ENCODE measurements around the gene ITGAE. TPM values are rescaled to one million over a fixed set of nuclear protein-coding genes. Genes with fewer than 3 reads are reported as not detected.

The ITGAE gene
- total RNA-seq, 1 donor from 2014 or later = 21.2 TPM

GRCh38 chr17:3817851-3818605 lies 17.0 kb upstream of the ITGAE start:
- DNase-seq (ENCODE audit: low spot score) = no peak

DNA sequence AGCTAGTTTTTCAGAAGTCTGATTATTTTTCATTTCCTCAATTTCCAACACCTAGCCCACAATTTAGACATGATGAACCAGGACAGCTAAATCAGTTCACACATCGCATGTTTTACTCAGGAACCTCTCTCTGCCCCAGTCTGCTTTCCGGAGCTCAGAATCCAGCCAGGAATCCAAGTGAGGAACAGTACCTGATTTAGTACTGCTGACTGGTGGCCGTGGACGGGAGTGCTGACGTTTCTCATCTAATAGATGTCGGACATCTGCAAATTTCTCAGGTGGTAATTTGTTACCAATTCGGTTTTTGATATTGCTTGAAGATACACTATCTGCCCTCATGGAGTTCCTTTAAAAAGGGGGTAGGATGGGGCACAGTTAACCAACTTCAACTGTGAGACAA lies 14.9 kb upstream of the ITGAE start:
- no peak for DNase-seq (ENCODE audit: low spot score)

- DNase-seq (ENCODE audit: low spot score) = no peak
Measured at GRCh38 chr17:3815122-3815521, 14.1 kb upstream of the ITGAE start.

DNA sequence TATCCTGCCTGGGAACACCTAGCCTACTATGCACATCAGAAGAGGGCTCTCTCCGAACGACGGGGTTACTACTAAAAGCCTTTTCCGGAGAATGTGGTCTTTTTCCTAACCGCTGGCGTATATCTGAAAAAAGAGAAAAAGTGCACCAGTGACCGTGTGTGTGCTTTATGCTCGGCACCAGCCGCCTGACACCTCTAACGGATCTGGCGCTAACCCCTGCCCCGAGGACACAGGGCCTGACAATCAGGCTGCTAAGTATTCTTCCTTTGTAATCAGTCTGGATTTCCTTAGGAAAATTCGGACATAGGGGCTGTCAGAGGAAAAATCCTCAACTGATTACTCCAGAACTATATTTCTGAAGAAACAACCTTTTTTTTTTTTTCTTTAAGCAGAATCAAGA lies 13.4 kb upstream of the ITGAE start:
- DNase-seq (ENCODE audit: low spot score) = no peak

DNA sequence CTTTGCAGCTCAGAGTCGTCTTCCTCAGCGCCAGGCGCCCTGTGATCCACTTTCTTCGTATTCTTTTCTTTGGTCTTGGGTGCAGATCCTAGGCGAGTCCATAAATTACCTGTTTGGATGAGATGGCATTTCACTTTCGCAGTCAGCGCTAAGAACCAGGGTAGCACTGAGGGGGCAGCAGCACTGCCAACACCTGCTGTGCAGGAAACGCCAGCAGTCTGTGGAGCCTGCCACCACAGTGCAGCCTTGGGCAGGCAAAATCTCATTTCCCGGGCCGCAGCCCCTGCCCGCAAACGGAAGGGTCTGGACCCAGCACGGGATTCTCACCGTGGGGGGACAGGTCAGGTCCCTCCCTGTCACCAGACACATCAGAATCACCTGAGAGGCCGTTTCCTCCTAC lies 12.2 kb upstream of the ITGAE start:
- no peak for DNase-seq (ENCODE audit: low spot score)

DNA sequence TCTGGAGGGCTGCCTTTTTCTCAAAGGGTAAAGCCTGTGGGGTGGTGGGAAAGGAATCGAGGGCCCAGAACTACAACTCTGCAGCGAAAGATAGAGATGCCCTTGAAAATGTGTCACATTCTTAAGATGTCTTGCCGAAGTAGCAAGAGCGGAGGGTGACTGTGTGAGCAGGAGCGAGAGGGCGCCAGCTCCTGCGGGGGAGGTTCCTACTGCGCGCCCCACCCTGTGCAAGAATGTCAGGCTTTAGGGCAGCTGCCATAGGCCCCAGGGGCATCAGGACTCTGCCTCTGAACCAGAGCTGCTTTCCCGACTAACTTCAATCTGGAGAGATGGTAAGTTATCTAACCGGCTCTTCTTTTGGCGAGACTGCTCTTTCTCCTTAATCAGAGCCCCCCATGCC lies 11.8 kb upstream of the ITGAE start:
- DNase-seq (ENCODE audit: low spot score) = no peak

DNA sequence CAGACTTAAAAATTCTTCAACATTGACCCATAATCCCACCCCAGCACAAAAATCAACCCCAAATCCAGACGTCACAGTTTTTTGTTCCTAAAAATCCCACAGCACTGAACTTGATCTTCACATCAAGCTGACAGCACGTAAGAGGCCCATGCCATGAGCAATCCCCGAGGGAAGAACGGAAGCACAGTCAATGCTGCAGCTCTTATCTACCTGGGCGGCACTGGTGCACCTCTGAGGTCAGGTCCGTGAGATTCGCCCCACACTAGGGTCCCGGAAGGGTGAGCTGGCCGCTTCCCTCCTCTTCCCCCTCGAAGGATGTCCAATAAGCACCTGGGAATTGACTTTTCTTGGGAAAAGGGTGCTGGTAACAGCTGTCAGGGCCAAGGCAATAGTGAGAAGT lies 11.3 kb upstream of the ITGAE start:
- no peak for DNase-seq (ENCODE audit: low spot score)

DNA sequence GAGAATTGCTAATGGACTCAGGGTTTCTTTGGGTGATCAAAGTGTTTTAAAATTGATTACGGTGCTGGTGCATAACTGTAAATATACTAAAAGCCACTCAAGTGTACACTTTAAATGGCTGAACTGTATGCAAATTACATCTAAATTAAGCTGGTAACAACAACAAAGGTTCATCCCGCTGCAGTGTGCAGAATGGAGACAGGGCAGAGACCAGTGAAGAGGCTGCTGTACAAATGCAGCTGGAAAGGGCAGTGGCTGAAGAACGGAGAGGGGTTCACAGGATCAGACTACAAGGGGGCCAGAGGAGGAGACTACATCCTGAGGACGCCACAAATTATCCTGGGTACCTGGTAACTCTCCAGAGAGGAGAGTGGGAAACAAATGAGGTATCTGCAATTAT lies 9.0 kb upstream of the ITGAE start:
- no peak for DNase-seq (ENCODE audit: low spot score)

DNA sequence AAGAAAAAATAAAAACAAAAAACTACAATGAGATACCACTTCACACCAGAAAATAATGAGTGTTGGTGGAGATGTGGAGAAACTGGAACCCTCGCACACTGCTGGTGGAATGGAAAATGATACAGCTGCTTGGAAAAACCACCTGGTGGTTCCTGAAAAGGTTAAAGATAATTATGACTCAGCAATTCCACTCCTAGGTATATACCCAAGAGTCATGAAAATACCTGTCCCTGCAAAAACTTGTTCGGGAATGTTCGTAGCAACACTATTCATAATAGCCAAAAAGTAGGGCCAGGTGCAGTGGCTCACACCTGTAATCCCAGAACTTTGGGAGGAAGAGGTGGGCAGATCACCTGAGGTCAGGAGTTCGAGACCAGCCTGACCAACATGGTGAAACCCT lies 8.1 kb upstream of the ITGAE start:
- DNase-seq (ENCODE audit: low spot score) = no peak

GRCh38 chr17:3808701-3809100 lies 7.7 kb upstream of the ITGAE start:
- no peak for DNase-seq (ENCODE audit: low spot score)

DNA sequence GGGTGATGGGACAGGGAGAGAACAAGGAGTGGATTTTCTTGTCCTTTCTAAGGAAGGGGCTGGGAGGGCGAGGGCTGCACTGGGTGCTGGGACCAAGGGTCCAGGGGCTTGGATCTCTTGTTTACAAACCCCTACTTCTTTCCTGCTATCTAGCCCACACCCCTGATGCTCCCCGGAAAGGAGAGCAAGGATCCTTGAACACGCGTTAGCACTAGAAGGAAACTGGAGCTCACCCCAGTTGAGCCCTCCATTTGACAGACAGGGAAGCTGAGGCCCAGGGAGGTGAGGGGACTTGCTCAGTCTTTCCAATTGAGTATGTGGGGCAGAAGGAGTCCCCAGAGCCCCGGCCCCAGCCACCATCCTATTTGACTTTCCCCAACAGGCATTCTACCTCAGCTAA lies 4.6 kb upstream of the ITGAE start:
- no peak for DNase-seq (ENCODE audit: low spot score)

- no peak for DNase-seq (ENCODE audit: low spot score)
Measured at GRCh38 chr17:3804503-3804931, 3.5 kb upstream of the ITGAE start.

DNA sequence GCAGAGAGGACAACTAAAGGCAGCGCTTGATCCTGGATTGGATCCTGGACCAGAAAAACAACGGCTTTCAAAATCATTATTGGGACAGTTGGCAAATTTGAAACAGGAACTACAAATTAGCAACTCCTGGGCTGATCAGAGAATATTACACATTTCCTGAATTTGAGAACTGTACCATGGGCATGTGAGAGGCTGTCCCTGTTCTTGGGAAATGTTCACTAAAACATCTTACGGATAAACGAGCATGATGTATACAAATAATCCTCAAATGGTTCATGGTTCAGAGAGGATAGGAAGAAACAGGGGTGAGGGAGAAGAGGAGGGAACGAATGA lies 2.3 kb upstream of the ITGAE start:
- no peak for DNase-seq (ENCODE audit: low spot score)

GRCh38 chr17:3802461-3803307 lies 1.7 kb upstream of the ITGAE start:
- DNase-seq (ENCODE audit: low spot score) = peak; percentile 47

DNA sequence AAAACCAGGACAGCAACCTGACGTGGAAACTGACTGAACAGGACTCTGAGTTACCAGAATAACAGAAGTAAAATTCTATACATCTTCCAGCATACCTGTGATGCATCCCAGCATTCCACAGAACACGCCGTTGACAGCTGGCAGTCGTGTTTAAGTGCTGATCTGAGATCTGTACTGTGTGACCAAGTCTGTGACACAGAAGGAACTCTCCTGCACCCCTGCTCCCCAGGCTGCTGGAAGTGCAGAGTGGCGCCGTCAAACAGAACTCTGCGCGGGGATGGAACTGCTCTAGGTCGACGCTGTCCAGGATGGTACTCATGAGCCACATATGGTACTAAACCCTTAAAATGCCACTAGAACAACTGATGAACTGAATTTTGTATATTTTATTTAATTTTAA lies 804 bp upstream of the ITGAE start:
- DNase-seq (ENCODE audit: low spot score) = no peak

DNA sequence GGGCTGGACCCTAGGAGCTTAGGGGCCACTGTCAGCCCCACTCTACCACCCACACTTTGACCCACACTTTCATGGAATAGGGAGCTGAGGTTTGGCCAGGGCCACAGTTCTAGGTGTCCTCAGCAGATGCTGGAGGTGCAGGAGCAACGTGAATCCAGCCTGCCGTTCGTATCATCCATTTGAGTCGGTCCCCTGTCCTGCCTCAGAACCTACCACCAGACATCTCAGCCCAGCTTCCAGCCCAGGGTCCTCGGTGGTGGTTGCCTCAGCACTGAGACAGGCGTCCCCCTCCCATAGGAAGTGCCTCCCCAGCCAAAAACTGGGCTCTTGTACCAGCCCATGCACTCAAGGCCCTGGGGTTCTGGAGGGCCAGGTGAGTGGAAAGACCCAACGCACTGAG lies 359 bp upstream of the ITGAE start:
- no peak for DNase-seq (ENCODE audit: low spot score)

DNA sequence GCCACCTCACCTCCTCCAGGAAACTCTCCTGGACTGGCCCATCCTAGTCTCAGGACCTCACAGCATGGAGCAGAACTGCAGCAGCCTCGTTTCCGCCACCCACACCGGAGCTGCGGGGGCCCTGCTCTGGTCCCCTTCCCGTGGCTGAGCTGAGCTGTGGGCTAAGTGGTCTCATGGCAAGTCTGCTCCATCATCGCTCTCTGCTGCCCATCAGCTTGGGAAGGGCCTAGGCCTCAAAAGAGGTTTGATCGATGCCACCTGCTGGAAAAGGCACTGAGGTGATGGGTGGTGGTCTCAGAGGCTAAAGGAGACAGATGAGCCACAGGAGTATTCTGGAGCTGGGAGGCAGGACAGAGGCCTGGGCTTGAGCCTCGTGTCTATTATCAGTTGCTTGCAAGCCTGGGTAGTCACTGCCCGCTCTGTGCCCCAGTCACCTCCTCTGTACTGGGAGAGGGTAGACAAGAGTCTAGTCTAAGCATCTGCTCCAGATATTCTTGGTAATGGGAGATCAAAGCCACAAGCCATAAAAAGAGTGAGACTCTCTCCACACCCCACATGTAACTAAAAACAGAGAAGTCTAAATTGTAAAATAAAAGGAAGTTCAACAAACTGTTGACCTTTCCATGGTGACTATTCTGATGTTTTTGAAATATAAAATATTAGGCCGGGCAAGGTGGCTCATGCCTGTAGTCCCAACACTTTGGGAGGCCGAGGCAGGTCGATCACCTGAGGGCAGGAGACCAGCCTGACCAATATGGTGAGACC lies 1.6 kb downstream of the ITGAE start:
- DNase-seq (ENCODE audit: low spot score) = no peak

- no peak for DNase-seq (ENCODE audit: low spot score)
Measured at GRCh38 chr17:3798273-3799180, 2.5 kb downstream of the ITGAE start.

GRCh38 chr17:3796822-3797170 lies 4.2 kb downstream of the ITGAE start:
- DNase-seq (ENCODE audit: low spot score) = no peak

DNA sequence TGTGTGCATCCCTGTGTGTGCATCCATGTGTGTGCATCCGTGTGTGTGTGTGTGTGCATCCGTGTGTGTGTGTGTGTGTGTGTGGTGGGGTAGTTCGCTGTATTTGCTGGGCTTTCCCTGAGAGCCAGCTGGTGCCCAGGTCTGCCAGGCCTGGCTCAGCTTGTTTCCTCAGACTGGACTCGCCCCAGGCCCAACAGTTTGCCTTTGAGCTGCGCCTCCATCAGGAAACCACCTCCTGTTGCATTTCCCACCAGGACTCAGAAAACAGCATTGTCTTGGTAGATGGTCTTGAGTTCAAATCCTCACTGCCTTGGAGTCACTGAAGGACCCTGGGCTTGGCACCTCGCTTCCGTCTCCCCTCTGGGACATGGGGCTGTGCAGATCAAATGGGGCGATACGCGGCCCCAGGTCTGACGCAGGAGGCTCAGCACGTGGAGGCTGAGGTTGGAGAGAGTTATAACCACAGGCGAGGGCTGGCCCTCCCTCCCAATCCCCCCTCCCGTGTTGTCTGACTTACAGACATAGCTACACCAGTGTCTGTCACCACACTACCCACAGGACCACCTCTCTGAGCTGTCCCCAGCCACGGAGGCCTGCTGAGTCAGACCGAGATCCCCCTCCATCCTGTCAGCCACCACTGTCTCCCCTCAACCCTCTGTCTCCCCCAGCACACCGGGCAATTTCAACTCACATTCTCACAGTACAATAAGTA lies 4.7 kb downstream of the ITGAE start:
- DNase-seq (ENCODE audit: low spot score) = peak; percentile 60
